Gastroesophageal sphincter (tissue), 4 donors: ENCODE measurements around the gene IMMP2L. TPM values are rescaled to one million over a fixed set of nuclear protein-coding genes. Genes with fewer than 3 reads are reported as not detected.

Source experiments
- ATAC-seq: fragments of 150-250 bp; one replicate; pipeline ENCODE4 v1.9.1; 2016; ENCODE audit warnings: mild to moderate bottlenecking, moderate library complexity
- H3K27ac ChIP-seq, 4 donors: fragments of 200-600 bp; sonication (generic) in 3 of 4; 1 replicate in 3 of 4; 2 replicates in 1 of 4; pipeline ENCODE4 v1.5.1; 2016 to 2019
- H3K27me3 ChIP-seq: fragments of 200-600 bp; sonication (generic); one replicate; pipeline ENCODE4 v1.5.1; 2019
- H3K36me3 ChIP-seq, 2 donors: fragments of 200-600 bp; sonication (generic); one replicate each; pipeline ENCODE4 v1.5.1; 2019; ENCODE audit warnings: control low read depth in 1 of 2
- H3K4me1 ChIP-seq, 3 donors: fragments of 200-600 bp; sonication (generic); 1 replicate in 2 of 3; 2 replicates in 1 of 3; pipeline ENCODE4 v1.5.1; 2016 to 2019; ENCODE audit warnings: control low read depth in 2 of 3
- H3K4me3 ChIP-seq, 2 donors: fragments of 200-600 bp; sonication (generic); one replicate each; pipeline ENCODE4 v1.5.1; 2019; ENCODE audit warnings: mild to moderate bottlenecking in 1 of 2, moderate library complexity in 1 of 2
- H3K9me3 ChIP-seq, 3 donors: fragments of 200-600 bp; sonication (generic); one replicate each; pipeline ENCODE4 v1.5.1; 2017 to 2019; ENCODE audit warnings: control low read depth in 2 of 3
- EP300 ChIP-seq: sonication (generic); formaldehyde crosslinking; IDR thresholded peaks from one replicate; pipeline ENCODE4 v1.6.1; 2017; ENCODE audit warnings: antibody characterized with exemption, mild to moderate bottlenecking
- POLR2A ChIP-seq, 2 donors: fragments of 450-650 bp; IDR thresholded peaks; one replicate each; pipeline ENCODE4 v1.6.1; 2017; ENCODE audit warnings: antibody characterized with exemption in 2 of 2, mild to moderate bottlenecking in 2 of 2, moderate library complexity in 1 of 2
- POLR2AphosphoS5 ChIP-seq: sonication (generic); formaldehyde crosslinking; IDR thresholded peaks from one replicate; pipeline ENCODE4 v1.6.1; 2017; ENCODE audit warnings: antibody characterized with exemption
- WGBS, 2 donors: methylation state at CpG; one replicate each; pipeline ENCODE4 v1.1.5; 2018; ENCODE audit warnings: low coverage in 1 of 2; 5-methylcytosine and 5-hydroxymethylcytosine counted together
- total RNA-seq, 4 donors: library from RNA; depleted of rRNA; stranded (reverse); fragments of >200 nt; gene quantifications; one replicate each; pipeline ENCODE4 v1.1.0, GENCODE V29; 2016
- TF ChIP-seq, protein P1 (sequence below), 4 experiments: fragments of 200-600 bp in 2 of 4; fragments of 450-650 bp in 2 of 4; sonication (generic) in 1 of 4; IDR thresholded peaks; one replicate each; pipeline ENCODE4 v1.5.1; 2017 to 2019; ENCODE audit warnings: antibody characterized with exemption in 4 of 4, mild to moderate bottlenecking in 2 of 4, moderate library complexity in 2 of 4

IMMP2L gene
- total RNA-seq, 4 donors from 2014 or later, result 13.6 to 38.5 (median 30.1) TPM

DNA sequence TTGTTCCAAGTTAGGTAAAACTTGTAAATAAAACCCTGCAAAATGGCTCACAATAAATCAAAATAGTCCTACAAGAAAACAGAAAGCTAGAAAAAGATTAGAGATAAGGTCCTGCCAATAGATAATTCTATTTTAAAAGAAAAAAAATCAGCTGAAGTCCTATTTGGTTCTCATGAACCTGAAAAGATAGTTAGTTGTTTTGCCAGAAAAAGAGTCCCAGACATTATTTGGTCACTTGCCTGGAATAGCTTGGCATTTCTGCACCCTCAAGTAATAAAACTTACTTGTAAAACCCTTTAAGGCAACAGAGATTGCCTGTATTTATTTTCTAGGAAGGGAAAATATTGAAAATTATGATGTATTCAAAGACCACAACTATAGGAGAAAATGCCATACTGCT, 423.7 kb downstream of the IMMP2L start:
- TF ChIP-seq POLR2A (IDR thresholded peaks at IDR 0.05) (no peak), POLR2AphosphoS5 (no peak), EP300 (no peak)
- TF ChIP-seq, protein P1, sequence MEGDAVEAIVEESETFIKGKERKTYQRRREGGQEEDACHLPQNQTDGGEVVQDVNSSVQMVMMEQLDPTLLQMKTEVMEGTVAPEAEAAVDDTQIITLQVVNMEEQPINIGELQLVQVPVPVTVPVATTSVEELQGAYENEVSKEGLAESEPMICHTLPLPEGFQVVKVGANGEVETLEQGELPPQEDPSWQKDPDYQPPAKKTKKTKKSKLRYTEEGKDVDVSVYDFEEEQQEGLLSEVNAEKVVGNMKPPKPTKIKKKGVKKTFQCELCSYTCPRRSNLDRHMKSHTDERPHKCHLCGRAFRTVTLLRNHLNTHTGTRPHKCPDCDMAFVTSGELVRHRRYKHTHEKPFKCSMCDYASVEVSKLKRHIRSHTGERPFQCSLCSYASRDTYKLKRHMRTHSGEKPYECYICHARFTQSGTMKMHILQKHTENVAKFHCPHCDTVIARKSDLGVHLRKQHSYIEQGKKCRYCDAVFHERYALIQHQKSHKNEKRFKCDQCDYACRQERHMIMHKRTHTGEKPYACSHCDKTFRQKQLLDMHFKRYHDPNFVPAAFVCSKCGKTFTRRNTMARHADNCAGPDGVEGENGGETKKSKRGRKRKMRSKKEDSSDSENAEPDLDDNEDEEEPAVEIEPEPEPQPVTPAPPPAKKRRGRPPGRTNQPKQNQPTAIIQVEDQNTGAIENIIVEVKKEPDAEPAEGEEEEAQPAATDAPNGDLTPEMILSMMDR (IDR thresholded peaks at IDR 0.05), result no peak
- Histone ChIP-seq H3K4me3 (no peak overlapping the region), H3K27me3 (no peaks in the 10 kb centered on the region), H3K4me1 (peaks cover 0 to 16% (median 3%) of the 10 kb centered on the region in 3 donors), H3K27ac (no peak overlapping the region), H3K9me3 (no peaks in the 10 kb centered on the region), H3K36me3 (no peaks in the 10 kb centered on the region)
- ATAC-seq, result no peak

DNA sequence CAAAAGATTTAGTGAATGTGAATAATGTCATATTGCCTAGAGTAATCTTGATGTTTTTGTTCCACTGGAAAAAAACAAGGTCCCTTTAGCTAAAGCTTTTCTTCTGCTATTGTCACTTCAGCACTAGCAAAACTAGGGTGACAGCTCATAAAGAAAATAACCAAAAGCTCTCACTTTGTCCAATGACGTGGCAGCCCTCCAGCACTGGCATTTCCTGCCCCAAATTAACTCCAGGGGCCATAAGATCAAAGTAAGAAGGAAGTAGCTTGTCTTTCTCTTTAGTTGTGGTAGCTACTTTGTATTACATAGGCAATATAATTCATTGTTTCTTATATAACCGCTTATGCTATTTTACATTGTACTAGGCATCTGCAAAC, 424.1 kb downstream of the IMMP2L start:
- no peaks in the 10 kb centered on the region for H3K36me3 ChIP-seq
- H3K27me3 ChIP-seq, result no peaks in the 10 kb centered on the region
- no peak for ATAC-seq
- H3K27ac ChIP-seq, result peak overlapping the region in 1 of 4 donors; percentile 16
- peaks cover 0 to 13% (median 3%) of the 10 kb centered on the region in 3 donors for H3K4me1 ChIP-seq
- no peaks in the 10 kb centered on the region for H3K9me3 ChIP-seq
- no peak overlapping the region for H3K4me3 ChIP-seq
- no peak for TF ChIP-seq EP300
- TF ChIP-seq, protein P1 (IDR thresholded peaks at IDR 0.05), result no peak
- no peak for TF ChIP-seq POLR2A (IDR thresholded peaks at IDR 0.05)
- no peak for TF ChIP-seq POLR2AphosphoS5
- 47 to 56% methylated on average over 2 of the region's 2 CpGs for WGBS, 2 donors

DNA sequence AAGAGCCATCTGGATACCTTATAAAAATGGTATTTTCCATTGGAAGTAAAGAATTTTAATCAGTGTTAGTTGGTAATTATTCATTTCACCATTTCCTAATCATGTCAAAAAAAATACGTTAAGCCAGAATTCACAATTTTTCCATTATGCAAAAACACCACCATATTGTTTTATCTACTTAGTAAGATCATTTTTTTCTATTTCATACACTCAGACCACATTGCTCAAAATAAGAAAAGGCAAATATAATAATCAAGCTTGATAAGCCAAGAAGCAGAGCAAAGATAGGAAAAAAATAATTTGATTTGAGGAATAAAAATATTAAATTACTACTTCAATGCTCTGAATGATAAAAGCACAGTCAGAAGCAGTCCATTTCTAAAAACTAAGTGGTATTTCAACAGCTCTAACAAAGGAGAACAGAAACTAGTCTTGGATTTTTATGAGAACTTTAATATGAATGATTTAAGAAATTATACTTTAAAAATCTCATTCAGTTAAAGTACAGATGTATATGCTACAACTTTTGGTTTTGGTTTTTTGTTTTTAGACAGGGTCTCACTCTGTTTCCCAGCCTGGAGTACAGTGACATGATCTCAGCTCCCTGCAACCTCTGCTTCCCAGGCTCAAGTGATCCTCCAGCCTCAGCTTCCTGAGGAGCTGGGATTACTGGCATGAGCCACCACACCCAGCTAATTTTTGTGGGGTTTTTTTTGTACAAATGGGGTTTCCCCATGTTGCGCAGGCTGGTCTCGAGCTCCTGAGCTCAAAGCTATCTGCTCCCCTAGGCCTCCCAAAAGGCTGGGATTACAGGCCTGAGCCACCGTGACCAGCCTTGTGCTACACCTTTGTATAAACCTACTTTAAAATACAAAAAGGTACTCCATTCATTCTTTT, 424.7 kb downstream of the IMMP2L start:
- Histone ChIP-seq H3K36me3 (no peaks in the 10 kb centered on the region), H3K9me3 (no peaks in the 10 kb centered on the region), H3K27ac (peak overlapping the region in 1 of 4 donors; percentile 16), H3K27me3 (no peaks in the 10 kb centered on the region), H3K4me1 (peaks cover 0 to 12% (median 3%) of the 10 kb centered on the region in 3 donors), H3K4me3 (no peak overlapping the region)
- ATAC-seq, result peak; percentile 25
- TF ChIP-seq EP300 (no peak), POLR2AphosphoS5 (no peak), POLR2A (IDR thresholded peaks at IDR 0.05) (no peak)
- TF ChIP-seq, protein P1 (IDR thresholded peaks at IDR 0.05), result no peak
- WGBS, 2 donors, result 85 to 100% methylated on average over 1 to 4 of the region's 4 CpGs

DNA sequence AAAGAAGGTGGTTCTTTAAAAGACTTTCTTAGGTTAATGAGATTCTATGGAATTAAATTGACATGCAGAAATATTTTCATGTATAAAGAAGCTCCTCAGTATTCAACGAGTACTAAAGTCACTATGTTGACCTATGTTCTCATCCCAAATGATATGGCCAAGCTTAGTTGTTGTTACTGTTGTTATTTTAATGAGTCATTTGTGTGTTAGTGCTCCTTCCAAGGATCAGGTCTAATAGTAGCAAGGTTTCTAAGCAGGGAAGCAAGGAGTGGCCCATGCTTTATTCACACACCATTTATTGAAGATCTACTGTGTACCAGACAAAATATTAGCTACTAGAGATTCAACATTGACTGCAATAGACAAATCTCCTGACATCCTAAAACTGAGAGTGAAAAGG, 429.5 kb downstream of the IMMP2L start:
- Histone ChIP-seq H3K4me1 (peaks cover 0 to 2% (median 0%) of the 10 kb centered on the region in 3 donors), H3K4me3 (no peak overlapping the region), H3K9me3 (no peaks in the 10 kb centered on the region), H3K27me3 (no peaks in the 10 kb centered on the region), H3K27ac (no peak overlapping the region), H3K36me3 (no peaks in the 10 kb centered on the region)
- WGBS, 2 donors, result 57 to 75% methylated on average over 1 of the region's 1 CpG
- no peak for ATAC-seq
- no peak for TF ChIP-seq POLR2A (IDR thresholded peaks at IDR 0.05)
- no peak for TF ChIP-seq EP300
- TF ChIP-seq POLR2AphosphoS5, result no peak
- TF ChIP-seq, protein P1 (IDR thresholded peaks at IDR 0.05), result no peak

DNA sequence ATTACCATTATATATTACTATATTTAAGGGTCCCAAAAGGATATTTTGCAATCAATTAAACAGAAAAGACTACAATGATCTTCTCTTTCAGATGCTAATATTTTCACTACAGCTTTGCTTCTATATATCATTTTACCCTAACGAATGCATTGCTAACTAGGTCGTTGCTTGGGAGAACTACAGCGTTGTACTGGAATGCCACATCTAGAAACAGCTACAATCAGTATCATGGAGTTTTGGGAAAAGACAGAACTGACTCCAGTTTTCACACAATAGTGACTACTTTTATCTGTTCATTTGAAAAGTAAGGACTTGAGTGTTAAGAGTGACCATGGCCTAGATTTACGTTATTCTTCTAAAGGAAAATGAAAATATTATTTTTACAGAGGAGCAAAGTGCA, 432.9 kb downstream of the IMMP2L start:
- H3K36me3 ChIP-seq, result no peaks in the 10 kb centered on the region
- TF ChIP-seq POLR2A (IDR thresholded peaks at IDR 0.05), result no peak
- TF ChIP-seq EP300, result no peak
- no peak for TF ChIP-seq POLR2AphosphoS5
- TF ChIP-seq, protein P1 (IDR thresholded peaks at IDR 0.05), result no peak
- no peak overlapping the region for H3K27ac ChIP-seq
- H3K9me3 ChIP-seq, result no peaks in the 10 kb centered on the region
- no peaks in the 10 kb centered on the region for H3K4me1 ChIP-seq
- 98% methylated on average over 4 of the region's 4 CpGs for WGBS, 2 donors
- no peak overlapping the region for H3K4me3 ChIP-seq
- ATAC-seq, result no peak
- no peaks in the 10 kb centered on the region for H3K27me3 ChIP-seq
